SK-N-SH (cell line): ENCODE data around the gene MYLK.
"Not testable (repeated sequence)": the region's sequence is repeated elsewhere in the genome, so short reads cannot be mapped to it uniquely, and the experiment has no call there.

Experiments used
- FOXM1 ChIP-seq: IDR thresholded peaks from 2 replicates; pipeline ENCODE4 v1.4.0; 2012; ENCODE audit warnings: low read depth, mild to moderate bottlenecking
- SMC3 ChIP-seq: IDR thresholded peaks from 2 replicates; pipeline ENCODE4 v1.6.1; 2012; ENCODE audit warnings: low read depth, low read length, improper control_type of control experiment
- YY1 ChIP-seq: IDR thresholded peaks from 2 replicates; pipeline ENCODE4 v1.4.0; 2012; ENCODE audit warnings: low read depth, mild to moderate bottlenecking
- TF ChIP-seq, protein P1 (sequence below): fragments of 200-600 bp; sonication (generic); IDR thresholded peaks from 2 replicates; pipeline ENCODE4 v1.6.1; 2017; ENCODE audit warnings: antibody characterized with exemption, mild to moderate bottlenecking, moderate library complexity

DNA sequence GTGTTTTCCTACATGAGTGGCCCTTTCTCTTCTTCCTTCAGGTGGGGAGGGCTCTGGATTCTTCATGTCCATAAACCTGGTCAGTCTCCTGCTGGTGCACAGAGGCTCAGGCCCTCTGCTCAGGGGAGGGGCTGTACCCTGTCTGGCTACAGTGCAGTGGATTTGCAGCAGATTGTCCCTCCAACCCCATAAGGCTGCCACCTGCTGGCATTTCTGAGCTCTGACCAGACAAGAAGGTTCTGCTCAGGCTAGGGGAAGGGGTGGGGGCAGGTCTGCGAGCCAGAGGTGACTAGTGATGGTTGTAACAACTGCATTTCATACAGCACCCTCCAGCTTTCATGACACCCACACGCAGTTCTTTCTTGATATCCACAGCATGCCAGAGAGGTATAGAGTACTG lies 182.1 kb downstream of the MYLK start:
- peak; percentile 76 for TF ChIP-seq SMC3
- TF ChIP-seq FOXM1, YY1: not testable (repeated sequence)
- TF ChIP-seq, protein P1, sequence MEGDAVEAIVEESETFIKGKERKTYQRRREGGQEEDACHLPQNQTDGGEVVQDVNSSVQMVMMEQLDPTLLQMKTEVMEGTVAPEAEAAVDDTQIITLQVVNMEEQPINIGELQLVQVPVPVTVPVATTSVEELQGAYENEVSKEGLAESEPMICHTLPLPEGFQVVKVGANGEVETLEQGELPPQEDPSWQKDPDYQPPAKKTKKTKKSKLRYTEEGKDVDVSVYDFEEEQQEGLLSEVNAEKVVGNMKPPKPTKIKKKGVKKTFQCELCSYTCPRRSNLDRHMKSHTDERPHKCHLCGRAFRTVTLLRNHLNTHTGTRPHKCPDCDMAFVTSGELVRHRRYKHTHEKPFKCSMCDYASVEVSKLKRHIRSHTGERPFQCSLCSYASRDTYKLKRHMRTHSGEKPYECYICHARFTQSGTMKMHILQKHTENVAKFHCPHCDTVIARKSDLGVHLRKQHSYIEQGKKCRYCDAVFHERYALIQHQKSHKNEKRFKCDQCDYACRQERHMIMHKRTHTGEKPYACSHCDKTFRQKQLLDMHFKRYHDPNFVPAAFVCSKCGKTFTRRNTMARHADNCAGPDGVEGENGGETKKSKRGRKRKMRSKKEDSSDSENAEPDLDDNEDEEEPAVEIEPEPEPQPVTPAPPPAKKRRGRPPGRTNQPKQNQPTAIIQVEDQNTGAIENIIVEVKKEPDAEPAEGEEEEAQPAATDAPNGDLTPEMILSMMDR: peak; percentile 67
